Prostate gland (tissue), 2 donors: ENCODE measurements around the gene GM2A. TPM values are rescaled to one million over a fixed set of nuclear protein-coding genes. Genes with fewer than 3 reads are reported as not detected.

Experiments used
- DNase-seq: peaks from one replicate; pipeline ENCODE4 v3.0.0-alpha.2; 2019; ENCODE audit warnings: low spot score
- H3K27ac ChIP-seq, 2 donors: fragments of 200-600 bp; sonication (generic); 2 replicates each; pipeline ENCODE4 v1.5.1; 2017 to 2019
- H3K27me3 ChIP-seq: fragments of 200-600 bp; sonication (generic); replicated peaks from 2 replicates; pipeline ENCODE4 v1.5.1; 2019; ENCODE audit not compliant: insufficient read depth
- H3K36me3 ChIP-seq, 2 donors: fragments of 200-600 bp; sonication (generic); 1 replicate in 1 of 2; 2 replicates in 1 of 2; pipeline versions ENCODE4 v1.5.1 to v1.8.1; 2017 to 2019
- H3K4me1 ChIP-seq: fragments of 200-600 bp; sonication (generic); replicated peaks from 2 replicates; pipeline ENCODE4 v1.5.1; 2019
- H3K4me3 ChIP-seq, 2 donors: fragments of 200-600 bp; sonication (generic); 2 replicates each; pipeline ENCODE4 v1.5.1; 2017 to 2019
- H3K9me3 ChIP-seq: fragments of 200-600 bp; sonication (generic); 2 replicates; pipeline ENCODE4 v1.5.1; 2017
- POLR2A ChIP-seq: fragments of 450-650 bp; IDR thresholded peaks from one replicate; pipeline ENCODE4 v1.6.1; 2016; ENCODE audit warnings: antibody characterized with exemption, mild to moderate bottlenecking
- POLR2AphosphoS5 ChIP-seq: sonication (generic); formaldehyde crosslinking; IDR thresholded peaks from one replicate; pipeline ENCODE4 v1.6.1; 2017; ENCODE audit warnings: antibody characterized with exemption
- WGBS: methylation state at CpG from one replicate; pipeline ENCODE4 v1.1.5; 2018; 5-methylcytosine and 5-hydroxymethylcytosine counted together
- intact Hi-C: fragments of 100-400 bp; cut with DNase I; formaldehyde crosslinking; loops from one replicate; pipeline ENCODE4 v1.14.2; 2022
- total RNA-seq, 2 donors: library from RNA; depleted of rRNA; stranded (reverse); fragments of >200 nt; gene quantifications; one replicate each; pipeline ENCODE4 v1.1.0, GENCODE V29; 2016
- TF ChIP-seq, protein P1 (sequence below), 4 experiments: fragments of 200-600 bp in 2 of 4; fragments of 450-650 bp in 2 of 4; sonication (generic) in 2 of 4; IDR thresholded peaks; 1 replicate in 3 of 4; 2 replicates in 1 of 4; pipeline ENCODE4 v1.5.1; 2016 to 2019; ENCODE audit warnings: antibody characterized with exemption in 4 of 4, mild to moderate bottlenecking in 2 of 4, moderate library complexity in 2 of 4

Gene GM2A
- total RNA-seq, 2 donors from 2014 or later: 48.9 to 60.0 TPM

DNA sequence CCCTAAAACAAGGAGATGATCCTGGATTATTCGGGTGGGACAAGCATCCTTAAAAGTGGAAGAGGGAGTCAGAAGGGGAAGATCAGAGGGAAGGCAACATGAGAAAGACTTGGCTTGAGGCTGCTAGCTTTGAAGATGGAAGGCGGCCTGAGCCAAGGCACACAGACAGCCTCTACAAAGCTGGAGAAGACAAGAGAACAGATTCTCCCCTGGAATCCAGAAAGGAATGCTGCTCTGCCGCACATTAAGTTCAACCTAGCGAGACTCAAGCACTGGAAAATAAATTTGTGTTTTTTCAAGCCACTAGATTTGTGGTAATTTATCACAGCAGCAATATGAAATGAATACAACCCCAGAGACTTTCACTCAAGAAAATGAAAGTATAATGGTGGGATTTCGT is 32.7 kb downstream of the GM2A start:
- Histone ChIP-seq H3K36me3 (no peaks in the 10 kb centered on the region), H3K4me3 (no peak overlapping the region), H3K27me3 (no peaks in the 10 kb centered on the region), H3K9me3 (no peaks in the 10 kb centered on the region), H3K4me1 (no peaks in the 10 kb centered on the region), H3K27ac (no peak overlapping the region)
- DNase-seq: no peak
- WGBS: 39% methylated on average over 5 of the region's 5 CpGs
- TF ChIP-seq POLR2A: no peak
- TF ChIP-seq, protein P1, sequence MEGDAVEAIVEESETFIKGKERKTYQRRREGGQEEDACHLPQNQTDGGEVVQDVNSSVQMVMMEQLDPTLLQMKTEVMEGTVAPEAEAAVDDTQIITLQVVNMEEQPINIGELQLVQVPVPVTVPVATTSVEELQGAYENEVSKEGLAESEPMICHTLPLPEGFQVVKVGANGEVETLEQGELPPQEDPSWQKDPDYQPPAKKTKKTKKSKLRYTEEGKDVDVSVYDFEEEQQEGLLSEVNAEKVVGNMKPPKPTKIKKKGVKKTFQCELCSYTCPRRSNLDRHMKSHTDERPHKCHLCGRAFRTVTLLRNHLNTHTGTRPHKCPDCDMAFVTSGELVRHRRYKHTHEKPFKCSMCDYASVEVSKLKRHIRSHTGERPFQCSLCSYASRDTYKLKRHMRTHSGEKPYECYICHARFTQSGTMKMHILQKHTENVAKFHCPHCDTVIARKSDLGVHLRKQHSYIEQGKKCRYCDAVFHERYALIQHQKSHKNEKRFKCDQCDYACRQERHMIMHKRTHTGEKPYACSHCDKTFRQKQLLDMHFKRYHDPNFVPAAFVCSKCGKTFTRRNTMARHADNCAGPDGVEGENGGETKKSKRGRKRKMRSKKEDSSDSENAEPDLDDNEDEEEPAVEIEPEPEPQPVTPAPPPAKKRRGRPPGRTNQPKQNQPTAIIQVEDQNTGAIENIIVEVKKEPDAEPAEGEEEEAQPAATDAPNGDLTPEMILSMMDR (IDR thresholded peaks at IDR 0.05): no peak
- TF ChIP-seq POLR2AphosphoS5: no peak
- intact Hi-C loops: no loop called here

- H3K9me3 ChIP-seq: no peaks in the 10 kb centered on the region
- 94% methylated on average over 1 of the region's 1 CpG for WGBS
- intact Hi-C loops: no loop called here
- no peaks in the 10 kb centered on the region for H3K27me3 ChIP-seq
- no peak overlapping the region for H3K4me3 ChIP-seq
- DNase-seq: no peak
- H3K36me3 ChIP-seq: no peaks in the 10 kb centered on the region
- TF ChIP-seq, protein P1 (IDR thresholded peaks at IDR 0.05): no peak
- TF ChIP-seq POLR2A: no peak
- no peak for TF ChIP-seq POLR2AphosphoS5
- no peak overlapping the region for H3K27ac ChIP-seq
- no peaks in the 10 kb centered on the region for H3K4me1 ChIP-seq
These were observed 33.3 kb downstream of the GM2A start for GRCh38 chr5:151286246-151286645.

- DNase-seq: peak; percentile 14
- Histone ChIP-seq H3K27me3 (no peaks in the 10 kb centered on the region), H3K4me3 (no peak overlapping the region), H3K36me3 (no peaks in the 10 kb centered on the region), H3K27ac (no peak overlapping the region), H3K9me3 (no peaks in the 10 kb centered on the region), H3K4me1 (no peaks in the 10 kb centered on the region)
- intact Hi-C loops: no loop called here
- TF ChIP-seq, protein P1 (IDR thresholded peaks at IDR 0.05): peak in 2 of 4 experiments; percentile 10 to 38
- no peak for TF ChIP-seq POLR2A
- peak; percentile 48 for TF ChIP-seq POLR2AphosphoS5
- 63% methylated on average over 2 of the region's 2 CpGs for WGBS
These were observed 35.2 kb downstream of the GM2A start for GRCh38 chr5:151288180-151288579.

DNA sequence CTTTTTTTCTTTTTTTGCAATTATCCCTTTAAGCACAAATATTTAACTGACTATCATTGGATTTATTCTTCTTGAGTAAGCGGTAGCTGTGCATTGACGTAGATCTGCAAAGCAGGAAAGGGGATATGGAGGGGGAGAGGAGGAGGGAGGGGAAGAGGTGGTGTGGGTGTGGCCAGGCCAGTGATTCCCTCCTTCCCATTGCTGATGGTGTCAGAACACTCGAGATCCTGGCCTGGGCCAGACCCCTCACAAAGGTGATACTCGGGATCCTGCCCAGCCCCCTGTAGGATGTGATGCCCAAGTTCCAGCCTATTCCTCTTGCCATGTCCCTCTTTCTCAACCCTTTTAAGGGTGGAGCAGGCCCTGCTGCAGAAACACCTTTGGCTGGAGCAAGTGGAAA is 40.6 kb downstream of the GM2A start:
- Histone ChIP-seq H3K27ac (no peak overlapping the region), H3K4me1 (no peaks in the 10 kb centered on the region), H3K4me3 (no peak overlapping the region), H3K9me3 (no peaks in the 10 kb centered on the region), H3K27me3 (no peaks in the 10 kb centered on the region), H3K36me3 (no peaks in the 10 kb centered on the region)
- WGBS: 69% methylated on average over 4 of the region's 4 CpGs
- intact Hi-C loops: loop anchor here (10.0 kb wide), 1 partner anchor 109 kb away; no protein-coding TSS in a partner anchor
- no peak for DNase-seq
- no peak for TF ChIP-seq POLR2A
- no peak for TF ChIP-seq POLR2AphosphoS5
- TF ChIP-seq, protein P1 (IDR thresholded peaks at IDR 0.05): no peak

DNA sequence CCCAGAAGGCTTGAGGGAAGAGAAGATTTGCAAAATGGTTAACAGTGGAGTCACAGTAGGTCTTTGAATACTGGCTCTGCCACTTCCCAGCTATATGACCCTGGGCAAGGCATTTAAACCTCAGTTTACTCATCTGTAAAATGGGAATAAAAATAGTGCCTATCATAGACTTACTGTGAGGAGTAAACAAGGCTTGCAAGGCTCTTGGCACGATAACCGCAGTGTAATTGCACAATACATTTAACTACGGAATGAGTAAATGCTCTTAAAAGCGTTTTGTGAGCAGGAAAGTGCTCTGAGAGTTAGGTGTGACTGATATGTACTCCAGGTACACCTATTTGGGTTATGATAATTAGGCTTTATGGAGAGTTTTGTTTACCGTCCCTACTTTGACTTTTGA is 42.2 kb downstream of the GM2A start:
- WGBS: 49% methylated on average over 5 of the region's 5 CpGs

More for the DNA sequence above, 42.2 kb downstream of the GM2A start:
- no peaks in the 10 kb centered on the region for H3K4me1 ChIP-seq
- peak; percentile 34 for DNase-seq
- no peak overlapping the region for H3K4me3 ChIP-seq
- H3K9me3 ChIP-seq: no peaks in the 10 kb centered on the region
- intact Hi-C loops: loop anchor here (10.0 kb wide), 1 partner anchor 110 kb away; no protein-coding TSS in a partner anchor
- no peaks in the 10 kb centered on the region for H3K36me3 ChIP-seq
- no peaks in the 10 kb centered on the region for H3K27me3 ChIP-seq
- no peak overlapping the region for H3K27ac ChIP-seq
- peak; percentile 50 for TF ChIP-seq POLR2AphosphoS5
- TF ChIP-seq POLR2A: no peak
